HG03108 (cell line): ENCODE data around the gene KRTAP1-4.
"Not testable (repeated sequence)": the region's sequence is repeated elsewhere in the genome, so short reads cannot be mapped to it uniquely, and the experiment has no call there.

Experiments used
- ATAC-seq: cut with Tn5 transposase; IDR thresholded peaks from one replicate; pipeline ENCODE4 v1.9.1; 2021; ENCODE audit warnings: moderate library complexity; ENCODE audit not compliant: unreplicated experiment

KRTAP1-4 gene

DNA sequence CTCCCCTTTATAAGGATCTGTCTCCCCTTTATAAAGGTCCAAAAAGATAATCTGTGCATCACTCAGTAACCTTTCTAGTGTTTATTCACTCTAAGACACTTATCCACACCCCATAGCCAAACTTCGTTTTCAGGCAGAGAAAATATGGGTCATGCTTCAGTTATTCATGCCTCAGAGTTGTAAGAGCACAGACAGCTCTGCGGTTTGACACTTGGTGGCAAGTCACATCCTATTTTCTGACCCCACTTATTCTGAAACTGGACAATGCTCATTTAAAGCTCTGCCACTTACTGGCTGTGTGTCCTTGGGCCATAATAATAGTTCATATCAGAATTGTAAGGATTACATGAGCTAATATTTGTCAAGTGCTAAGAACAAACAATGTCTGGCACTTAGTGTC, 19.1 kb upstream of the KRTAP1-4 start:
- no peak for ATAC-seq

DNA sequence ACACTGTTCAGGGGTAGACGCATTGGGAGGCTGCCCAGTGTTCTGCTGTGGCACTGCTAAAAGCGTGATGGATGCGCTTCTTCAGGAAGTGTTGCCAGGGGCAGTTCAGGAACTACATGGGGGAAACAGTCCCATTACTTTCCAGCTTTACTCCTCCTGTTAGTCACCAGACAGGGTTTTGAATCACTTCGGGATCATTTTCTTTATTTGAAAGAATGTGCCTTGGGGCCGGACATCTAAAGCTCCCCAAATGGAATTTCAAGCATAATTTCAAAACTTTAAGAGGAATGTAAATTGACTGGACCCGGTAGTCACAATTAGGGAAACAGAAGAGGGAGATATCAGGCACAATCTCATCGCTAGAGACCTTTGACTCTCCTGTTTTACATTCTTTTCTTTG, 18.4 kb upstream of the KRTAP1-4 start:
- ATAC-seq: no peak

DNA sequence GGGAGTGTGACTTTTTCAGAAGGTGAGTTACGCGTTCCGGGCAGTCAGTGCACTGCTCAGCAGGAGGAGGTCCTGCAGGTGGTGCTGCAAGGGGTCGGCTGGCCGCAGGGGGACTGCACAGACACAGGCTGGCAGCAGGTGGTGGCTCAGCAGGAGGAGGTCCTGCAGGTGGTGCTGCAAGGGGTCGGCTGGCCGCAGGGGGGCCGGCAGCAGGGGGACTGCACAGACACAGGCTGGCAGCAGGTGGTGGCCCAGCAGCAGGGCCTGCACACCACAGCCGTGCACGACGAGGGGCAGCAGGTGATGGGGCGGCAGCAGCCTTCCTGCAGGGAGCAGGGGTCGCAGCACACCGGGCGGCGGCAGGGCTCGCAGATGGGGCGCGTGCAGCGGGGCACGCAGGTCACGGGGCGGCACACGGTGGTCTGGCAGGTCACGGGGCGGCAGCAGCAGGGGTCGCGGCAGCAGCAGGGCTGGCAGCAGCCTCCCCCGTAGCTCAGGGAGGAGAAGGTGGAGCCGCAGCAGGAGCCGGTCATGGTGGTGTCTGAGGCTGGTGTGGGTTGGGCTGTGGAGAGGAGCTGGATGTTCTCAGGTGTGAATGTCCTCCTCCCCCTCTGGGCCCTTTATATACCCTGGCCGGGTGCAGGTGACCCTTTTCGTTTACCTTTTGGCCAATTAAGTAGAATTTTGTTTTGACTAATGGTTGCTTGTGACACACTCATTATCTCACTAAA, 16.9 kb upstream of the KRTAP1-4 start, which contains the start of gene KRTAP2-1:
TSS of gene KRTAP2-1 (minus strand) at position 582 of the 731 bp plus-strand sequence. CDS start at position 533, 49 bp downstream.
- not testable (repeated sequence) for ATAC-seq

DNA sequence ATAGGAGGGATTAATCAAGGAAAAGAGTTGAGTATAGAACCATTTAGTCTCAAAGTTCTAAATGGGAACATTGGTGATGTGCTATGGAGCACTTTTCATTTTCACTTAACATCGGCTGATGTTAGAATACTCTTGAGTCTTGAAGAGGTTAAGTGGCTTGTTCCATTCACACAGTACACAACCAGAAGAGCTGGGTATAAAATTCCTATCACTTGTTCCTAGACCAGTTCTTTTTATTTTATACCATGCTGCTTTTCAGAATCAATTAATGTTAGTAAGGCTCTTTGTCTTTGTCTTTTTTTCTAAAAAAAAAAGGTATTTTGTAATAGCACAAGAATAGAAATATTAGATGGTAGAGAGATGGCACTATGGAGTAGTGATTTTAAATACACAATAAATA, 13.0 kb upstream of the KRTAP1-4 start:
- ATAC-seq: no peak

DNA sequence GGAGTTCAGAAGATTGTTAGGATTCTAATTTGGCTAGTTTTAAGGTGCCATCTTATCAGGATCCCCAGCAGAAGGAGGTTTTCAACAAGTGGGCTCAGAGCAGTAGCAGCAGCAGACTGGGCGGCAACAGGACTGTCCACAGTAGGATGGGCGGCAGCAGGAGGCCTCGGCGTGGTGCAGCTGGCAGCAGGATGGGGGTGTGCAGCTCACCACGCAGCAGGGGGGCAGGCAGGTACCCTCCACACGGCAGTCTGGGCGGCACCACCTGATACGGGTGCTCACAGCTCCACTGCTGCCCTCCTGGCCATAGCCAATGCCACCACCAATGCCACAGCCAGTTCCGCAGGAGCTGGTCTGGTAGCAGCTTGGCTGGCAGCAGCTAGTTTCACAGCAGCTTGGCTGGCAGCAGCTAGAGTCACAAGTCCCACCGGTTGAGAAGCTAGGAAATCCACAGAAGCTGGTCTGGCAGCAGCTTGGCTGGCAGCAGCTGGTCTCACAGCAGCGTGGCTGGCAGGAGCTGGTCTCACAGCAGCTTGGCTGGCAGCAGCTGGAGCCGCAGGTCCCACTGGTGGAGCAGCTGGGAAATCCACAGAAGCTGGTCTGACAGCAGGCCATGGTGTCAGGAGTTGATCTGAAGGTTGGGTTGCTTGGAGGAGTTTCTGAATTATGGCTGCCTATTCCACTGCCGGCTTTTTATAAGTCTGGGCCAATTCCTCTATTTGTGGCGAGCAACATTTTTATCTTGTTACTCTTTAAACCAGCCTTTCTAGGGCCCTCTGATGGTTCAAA, 11.0 kb upstream of the KRTAP1-4 start, which contains the start of gene KRTAP1-1:
TSS of gene KRTAP1-1 (minus strand) at position 668 of the 789 bp plus-strand sequence. CDS start at position 615, 53 bp downstream.
- ATAC-seq: not testable (repeated sequence)

DNA sequence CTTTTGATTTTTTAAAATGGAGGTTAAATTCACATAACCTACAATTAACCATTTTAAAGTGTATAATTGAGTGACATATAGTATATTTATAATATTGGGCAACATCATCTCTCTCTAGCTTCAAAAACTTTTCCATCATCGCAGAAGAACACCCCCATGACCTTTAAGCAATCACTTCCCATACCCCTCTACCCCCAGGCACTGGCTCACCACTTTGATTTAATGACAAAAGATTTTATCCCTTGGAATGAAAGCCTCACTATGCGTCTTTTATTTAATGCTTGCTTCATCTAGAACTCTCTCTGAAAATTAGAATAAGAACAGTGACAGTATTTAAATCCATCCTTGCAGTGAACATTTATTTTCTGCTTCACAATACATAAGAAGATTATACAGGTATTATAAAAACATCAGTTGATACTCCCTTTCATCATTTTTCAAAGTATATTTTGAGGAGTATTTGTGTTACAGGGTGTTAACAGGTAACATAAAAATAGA, 7.9 kb upstream of the KRTAP1-4 start:
- no peak for ATAC-seq

DNA sequence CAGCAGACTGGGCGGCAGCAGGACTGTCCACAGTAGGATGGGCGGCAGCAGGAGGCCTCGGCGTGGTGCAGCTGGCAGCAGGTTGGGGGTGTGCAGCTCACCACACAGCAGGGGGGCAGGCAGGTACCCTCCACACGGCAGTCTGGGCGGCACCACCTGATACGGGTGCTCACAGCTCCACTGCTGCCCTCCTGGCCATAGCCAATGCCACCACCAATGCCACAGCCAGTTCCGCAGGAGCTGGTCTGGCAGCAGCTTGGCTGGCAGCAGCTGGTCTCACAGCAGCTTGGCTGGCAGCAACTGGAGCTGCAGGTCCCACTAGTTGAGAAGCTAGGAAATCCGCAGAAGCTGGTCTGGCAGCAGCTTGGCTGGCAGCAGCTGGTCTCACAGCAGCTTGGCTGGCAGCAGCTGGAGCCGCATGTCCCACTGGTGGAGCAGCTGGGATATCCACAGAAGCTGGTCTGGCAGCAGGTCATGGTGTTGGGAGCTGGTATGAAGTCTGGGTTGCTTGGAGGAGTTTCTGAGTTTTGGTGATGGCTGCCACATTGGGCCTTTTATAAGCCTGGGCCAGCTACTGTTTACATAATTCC, 4.4 kb upstream of the KRTAP1-4 start, which contains the start of gene KRTAP1-3:
TSS of gene KRTAP1-3 (minus strand) at position 529 of the 590 bp plus-strand sequence. CDS start at position 476, 53 bp downstream.
- ATAC-seq: not testable (repeated sequence)

DNA sequence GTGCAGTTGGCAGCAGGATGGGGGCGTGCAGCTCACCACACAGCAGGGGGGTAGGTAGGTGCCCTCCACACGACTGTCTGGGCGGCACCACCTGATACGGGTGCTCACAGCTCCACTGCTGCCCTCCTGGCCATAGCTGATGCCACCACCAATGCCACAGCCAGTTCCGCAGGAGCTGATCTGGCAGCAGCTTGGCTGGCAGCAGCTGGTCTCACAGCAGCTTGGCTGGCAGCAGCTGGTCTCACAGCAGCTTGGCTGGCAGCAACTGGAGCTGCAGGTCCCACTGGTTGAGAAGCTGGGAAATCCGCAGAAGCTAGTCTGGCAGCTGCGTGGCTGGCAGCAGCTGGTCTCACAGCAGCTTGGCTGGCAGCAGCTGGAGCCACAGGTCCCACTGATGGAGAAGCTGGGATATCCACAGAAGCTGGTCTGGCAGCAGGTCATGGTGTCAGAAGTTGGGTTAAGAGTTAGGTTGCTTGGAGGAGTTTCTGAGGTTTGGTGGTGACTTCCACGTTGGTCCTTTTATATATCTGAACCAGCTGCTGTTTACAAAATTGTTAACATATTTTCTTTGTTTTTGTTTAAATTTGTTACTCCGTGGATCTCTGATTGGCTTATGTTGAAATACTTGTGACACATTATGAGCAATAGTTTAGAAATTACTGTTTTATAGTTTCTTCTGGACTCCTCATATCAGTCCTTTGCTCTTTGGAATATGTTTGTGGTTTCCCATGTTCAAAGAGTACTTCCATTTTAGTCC, 3.1 kb downstream of the KRTAP1-4 start, which contains the start of gene KRTAP1-5:
TSS of gene KRTAP1-5 (minus strand) at position 494 of the 757 bp plus-strand sequence. CDS start at position 441, 53 bp downstream.
- ATAC-seq: no peak

DNA sequence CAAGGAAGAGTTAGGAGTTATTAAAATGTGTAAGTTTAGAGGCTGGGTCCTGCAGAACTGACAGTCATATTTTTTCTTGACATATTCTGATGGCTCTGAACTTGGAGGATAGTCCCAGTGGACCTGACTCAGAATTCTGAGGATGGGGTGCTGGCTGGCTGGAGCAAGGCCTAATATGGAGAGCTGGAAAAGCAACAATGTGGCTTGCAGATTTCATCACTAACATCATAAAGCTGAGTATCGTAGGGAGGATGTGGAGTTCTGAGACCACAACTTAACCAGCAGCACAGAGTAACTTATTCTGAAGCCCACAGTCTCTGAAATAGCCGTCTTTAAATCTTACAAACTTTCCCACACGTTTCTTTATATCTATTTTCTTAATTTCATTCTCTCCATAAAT, 5.3 kb downstream of the KRTAP1-4 start:
- no peak for ATAC-seq

DNA sequence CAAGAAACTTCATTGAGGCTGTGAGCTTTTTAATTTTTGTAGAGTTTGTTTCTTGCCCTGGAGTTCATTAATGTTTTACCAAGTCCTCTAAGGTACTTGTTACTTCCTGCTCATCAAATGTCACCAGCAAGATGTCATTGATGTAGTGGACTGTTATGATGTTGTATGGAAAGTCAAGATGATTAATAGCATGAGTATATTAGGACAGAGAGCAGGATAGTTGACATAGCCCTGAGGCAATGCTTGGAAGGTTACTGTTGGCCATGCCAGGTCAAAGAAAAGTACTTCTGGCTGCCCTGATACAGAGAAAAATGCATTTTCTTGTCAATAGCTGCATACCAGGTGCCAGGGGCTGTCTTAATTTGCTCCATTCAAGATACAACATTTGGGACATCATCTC, 9.7 kb downstream of the KRTAP1-4 start:
- no peak for ATAC-seq

DNA sequence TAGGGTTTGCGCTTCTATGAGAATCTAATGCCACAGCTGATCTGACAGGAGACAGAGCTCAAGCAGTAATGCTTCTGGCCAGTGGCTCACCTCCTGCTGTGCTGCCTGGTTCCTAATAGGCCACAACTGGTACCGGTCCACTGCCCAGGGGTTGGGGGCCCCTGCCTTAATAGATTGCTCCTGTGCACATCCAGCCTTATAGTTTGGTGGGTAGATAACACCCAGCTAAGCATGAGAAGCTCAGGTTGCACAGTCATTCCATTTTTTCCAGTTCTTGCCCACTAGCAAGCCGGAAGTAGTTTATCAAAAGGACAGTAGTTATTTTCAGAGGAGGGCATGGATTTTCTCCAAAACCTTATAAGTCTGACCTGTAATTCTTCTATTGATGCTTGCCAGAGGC, 10.6 kb downstream of the KRTAP1-4 start:
- no peak for ATAC-seq

DNA sequence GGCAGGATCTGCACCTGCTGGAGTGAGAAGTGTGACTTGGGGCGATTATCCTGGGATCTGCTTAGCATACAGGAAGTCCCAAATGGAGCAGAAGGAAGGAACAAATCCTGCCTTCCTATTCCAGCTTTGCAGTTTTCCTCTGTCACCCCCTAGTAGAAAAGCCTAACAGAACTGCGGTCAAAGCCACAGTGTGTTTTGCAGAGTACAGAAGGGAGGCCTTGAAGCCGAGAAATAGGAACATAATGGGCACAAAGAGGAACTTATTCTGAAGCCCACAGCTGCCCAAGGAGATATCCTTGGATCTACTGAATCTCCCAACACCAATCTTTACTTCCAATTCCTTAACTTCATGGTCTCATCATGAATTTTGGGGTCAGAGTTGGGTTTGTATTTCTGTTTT, 11.5 kb downstream of the KRTAP1-4 start:
- ATAC-seq: no peak

DNA sequence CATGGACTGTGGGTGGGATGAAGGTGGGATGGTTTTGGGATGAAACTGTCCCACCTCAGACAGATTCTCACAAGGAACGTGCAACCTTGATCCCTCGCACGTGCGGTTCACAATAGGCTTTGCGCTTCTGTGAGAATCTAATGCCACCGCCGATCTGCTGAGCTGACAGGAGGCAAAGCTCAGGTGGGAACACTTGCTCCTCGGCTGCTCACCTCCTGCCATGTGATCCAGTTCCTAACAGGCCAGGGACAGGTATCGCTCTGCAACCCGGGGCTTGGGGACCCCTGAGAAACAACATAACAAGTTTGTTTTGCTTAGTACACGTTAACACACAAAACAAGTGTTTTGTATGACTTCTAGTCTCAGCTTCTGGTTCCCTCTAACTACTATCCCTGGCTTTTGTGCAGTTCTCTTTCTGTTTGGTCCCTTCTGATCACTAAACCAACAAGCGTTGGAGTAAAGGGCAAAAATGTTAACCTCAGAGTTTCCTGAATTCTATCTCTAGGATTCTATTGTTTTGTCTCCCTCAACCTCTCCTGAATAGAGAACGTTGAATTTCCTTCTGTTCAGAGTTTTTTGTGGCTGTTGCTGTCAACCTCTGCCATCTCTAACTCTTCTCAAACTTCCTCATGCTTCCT, 13.3 kb downstream of the KRTAP1-4 start:
- ATAC-seq: no peak

DNA sequence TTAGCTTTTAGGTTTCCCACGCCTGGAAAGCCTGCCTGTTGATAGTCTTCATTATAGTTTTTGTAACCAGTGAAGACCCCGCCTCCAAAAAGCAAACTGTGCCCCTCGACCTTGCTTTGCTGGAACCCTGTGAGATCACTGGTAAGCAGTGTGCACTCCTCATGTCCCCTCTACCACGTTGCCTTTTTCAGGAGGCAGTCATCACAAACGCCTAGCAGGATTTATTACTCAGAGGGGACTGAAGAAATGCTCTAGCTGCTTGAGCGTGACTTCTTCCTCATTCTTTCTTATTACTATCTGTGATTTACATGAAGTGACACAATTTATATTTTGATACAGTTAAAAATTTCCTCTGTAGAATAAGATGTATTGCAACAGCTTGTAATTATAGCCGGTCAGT, 14.5 kb downstream of the KRTAP1-4 start:
- ATAC-seq: no peak

DNA sequence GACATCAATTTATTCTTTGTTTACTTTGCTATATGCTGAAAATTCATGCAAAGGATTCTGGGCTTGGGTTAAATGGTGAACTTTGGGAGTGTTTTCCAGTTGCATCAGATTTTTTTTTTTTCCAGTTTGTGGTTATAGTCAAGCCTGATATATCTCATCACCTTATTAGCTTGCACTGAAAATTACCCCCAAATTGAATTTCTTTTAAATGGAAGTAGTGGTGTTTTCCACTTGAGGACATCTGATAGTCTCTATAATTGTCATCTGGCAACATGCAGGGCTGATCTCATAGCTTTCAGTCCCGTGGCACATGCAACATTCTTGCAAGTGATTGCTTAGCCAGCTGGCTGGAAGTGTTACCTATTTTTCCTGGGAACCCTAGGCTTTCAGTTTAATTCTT, 16.4 kb downstream of the KRTAP1-4 start:
- no peak for ATAC-seq

DNA sequence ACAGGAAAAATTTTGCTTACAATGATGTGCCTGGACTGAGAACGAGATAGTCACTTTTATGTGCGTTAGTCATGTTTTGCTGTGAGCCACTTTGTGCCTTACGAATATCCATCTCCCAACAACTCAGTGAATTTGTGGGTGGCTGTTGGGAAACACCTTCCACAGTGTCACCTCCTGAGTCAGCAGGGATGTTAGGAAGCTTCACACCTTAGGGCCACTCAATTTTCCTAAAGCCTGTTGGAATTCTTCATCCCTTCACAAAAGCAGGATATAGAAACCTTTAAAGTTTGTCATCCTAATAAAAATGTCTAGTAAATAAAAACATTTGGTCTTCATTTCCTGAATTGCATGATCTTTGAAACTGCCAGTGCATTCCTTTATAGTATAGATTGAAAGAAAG, 16.8 kb downstream of the KRTAP1-4 start:
- ATAC-seq: no peak

DNA sequence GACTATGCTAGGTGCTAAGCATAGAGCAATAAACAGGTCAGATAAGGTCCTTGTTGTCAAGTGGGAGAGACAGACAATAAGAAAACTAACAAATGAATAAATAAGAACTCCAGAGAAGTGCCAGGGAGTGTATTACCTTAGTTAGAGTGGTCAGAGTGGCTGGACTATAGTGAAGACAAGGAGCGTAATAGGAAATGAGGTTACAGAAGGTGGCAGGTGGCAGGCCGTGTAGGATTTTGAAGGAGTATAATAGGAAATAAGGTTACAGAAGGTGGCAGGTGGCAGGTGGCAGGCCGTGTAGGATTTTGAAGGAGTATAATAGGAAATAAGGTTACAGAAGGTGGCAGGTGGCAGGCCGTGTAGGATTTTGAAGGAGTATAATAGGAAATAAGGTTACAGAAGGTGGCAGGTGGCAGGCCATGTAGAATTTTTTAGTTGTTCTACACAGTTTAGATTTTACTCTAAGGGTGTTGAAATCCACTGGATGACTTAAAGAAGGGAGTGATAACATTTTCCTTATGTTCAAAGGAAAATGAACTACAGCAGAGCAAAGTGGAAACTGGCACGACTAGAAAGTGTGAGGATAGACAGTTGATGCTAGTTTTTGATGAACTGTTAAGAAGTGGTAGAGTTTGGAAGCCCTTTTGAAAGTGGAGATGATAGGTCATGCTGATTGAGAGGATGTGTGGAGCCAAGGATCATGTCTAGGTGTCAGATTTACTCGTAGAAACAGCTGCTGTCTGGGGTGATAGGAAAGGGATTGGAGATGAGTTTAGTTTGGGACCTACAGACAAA, 17.5 kb downstream of the KRTAP1-4 start:
- ATAC-seq: no peak

DNA sequence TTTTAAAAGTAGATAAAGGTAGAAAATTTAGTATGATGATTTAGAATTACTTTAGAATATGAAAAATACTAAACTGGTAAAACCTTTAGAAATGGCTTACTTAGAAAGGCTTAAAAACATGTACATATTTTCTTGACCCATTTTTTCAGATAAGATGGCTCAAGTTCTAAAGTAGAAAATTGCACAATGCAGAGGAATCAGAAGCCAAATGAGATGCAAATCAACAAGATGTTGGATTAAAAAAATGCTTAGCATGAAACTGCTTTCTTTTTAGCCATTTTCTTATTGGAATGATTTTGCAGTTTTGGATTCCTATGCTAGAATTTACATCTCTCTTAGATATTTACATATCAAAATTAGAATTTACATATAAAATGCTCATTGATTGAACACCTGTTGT, 19.6 kb downstream of the KRTAP1-4 start:
- ATAC-seq: no peak

DNA sequence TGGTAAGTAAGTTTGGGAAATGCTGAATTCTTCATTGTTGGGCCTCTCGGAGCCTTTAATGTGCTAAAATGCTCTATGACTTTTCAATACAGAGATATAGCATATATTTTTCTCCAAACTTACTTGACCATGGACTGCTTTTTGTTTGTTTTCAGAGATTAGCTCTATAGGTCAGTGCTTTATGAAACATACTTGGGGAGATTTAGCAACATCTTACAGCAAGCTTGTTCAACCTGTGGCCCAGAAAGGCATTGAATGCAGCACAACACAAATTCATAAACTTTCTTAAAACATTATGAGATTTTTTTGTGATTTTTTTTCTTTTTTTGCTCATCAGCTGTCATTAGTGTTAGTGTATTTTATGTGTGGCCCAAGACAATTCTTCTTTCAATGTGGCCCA, 20.1 kb downstream of the KRTAP1-4 start:
- no peak for ATAC-seq
